SK-N-SH (cell line): ENCODE measurements around the gene SLCO2B1. TPM values are rescaled to one million over a fixed set of nuclear protein-coding genes. Genes with fewer than 3 reads are reported as not detected.

Source experiments
- CTCF ChIA-PET: fragments of 300-600, 350-600 bp; formaldehyde crosslinking; extraction: SDS; loops from one replicate; lab custom pipeline; 2021; lab: Yijun Ruan, JAX
- POLR2A ChIA-PET: fragments of 350-600 bp; sonication (Branson Sonifier 250); formaldehyde crosslinking; extraction: SDS; loops from one replicate; lab custom pipeline; 2020; ENCODE audit warnings: antibody characterized with exemption, inconsistent platforms; lab: Yijun Ruan, JAX
- DNase-seq: peaks from one replicate; pipeline ENCODE4 v3.0.0; 2012
- H2AFZ ChIP-seq: fragments of 200-600 bp; sonication (generic); 2 replicates; pipeline ENCODE4 v1.8.1; 2016; ENCODE audit warnings: antibody characterized with exemption, mild to moderate bottlenecking, low read depth
- H3F3A ChIP-seq: fragments of 200-600 bp; sonication (generic); replicated peaks from 2 replicates; pipeline ENCODE3; 2016; ENCODE audit warnings: antibody characterized with exemption, mild to moderate bottlenecking; ENCODE audit not compliant: insufficient read depth
- H3K27ac ChIP-seq, 2 experiments: fragments of 200-500 bp in 1 of 2; fragments of 200-600 bp in 1 of 2; sonication (Bioruptor generic) in 1 of 2; sonication (generic), shearing (Covaris generic) in 1 of 2; 2 replicates each; pipeline versions ENCODE4 v1.5.1 to v1.6.1; 2014 to 2016; ENCODE audit warnings: low read depth in 2 of 2, inconsistent platforms in 1 of 2, low read length in 1 of 2, mild to moderate bottlenecking in 1 of 2, mixed read lengths in 1 of 2
- H3K27me3 ChIP-seq: fragments of 200-600 bp; sonication (generic), shearing (Covaris generic); 2 replicates; pipeline ENCODE4 v1.6.1; 2016; ENCODE audit warnings: mixed run types; ENCODE audit not compliant: insufficient read depth
- H3K36me3 ChIP-seq, 2 experiments: fragments of 200-500 bp in 1 of 2; fragments of 200-600 bp in 1 of 2; sonication (Bioruptor generic) in 1 of 2; sonication (generic) in 1 of 2; replicated peaks in 1 of 2; 2 replicates each; pipeline versions ENCODE3 to v1.5.1; 2014 to 2016; ENCODE audit warnings: low read length in 1 of 2, mild to moderate bottlenecking in 1 of 2; ENCODE audit not compliant: insufficient read depth in 2 of 2, control insufficient read depth in 1 of 2
- H3K4me1 ChIP-seq, 2 experiments: fragments of 200-500 bp in 1 of 2; fragments of 200-600 bp in 1 of 2; sonication (Bioruptor generic) in 1 of 2; sonication (generic), shearing (Covaris generic) in 1 of 2; 2 replicates each; pipeline versions ENCODE4 v1.5.1 to v1.6.1; 2014 to 2016; ENCODE audit warnings: low read depth in 1 of 2, low read length in 1 of 2, mixed run types in 1 of 2; ENCODE audit not compliant: insufficient read depth in 2 of 2, control insufficient read depth in 1 of 2
- H3K4me2 ChIP-seq: fragments of 200-600 bp; sonication (generic), shearing (Covaris generic); 2 replicates; pipeline ENCODE4 v1.6.1; 2017; ENCODE audit warnings: mixed run types
- H3K4me3 ChIP-seq, 2 experiments: fragments of 200-500 bp in 1 of 2; fragments of 200-600 bp in 1 of 2; sonication (Bioruptor generic) in 1 of 2; sonication (generic), shearing (Covaris generic) in 1 of 2; 2 replicates each; pipeline versions ENCODE4 v1.5.1 to v1.8.1; 2014 to 2016; ENCODE audit warnings: low read depth in 2 of 2, inconsistent platforms in 1 of 2, low read length in 1 of 2, mild to moderate bottlenecking in 1 of 2, mixed read lengths in 1 of 2, moderate library complexity in 1 of 2
- H3K79me2 ChIP-seq: fragments of 200-600 bp; sonication (generic); 2 replicates; pipeline ENCODE4 v1.8.1; 2017; ENCODE audit warnings: mild to moderate bottlenecking; ENCODE audit not compliant: insufficient read depth
- H3K9ac ChIP-seq: fragments of 200-600 bp; sonication (generic); 2 replicates; pipeline ENCODE4 v1.6.1; 2017; ENCODE audit warnings: mixed run types
- H3K9me2 ChIP-seq: fragments of 200-600 bp; sonication (generic); 2 replicates; pipeline ENCODE4 v1.6.1; 2017; ENCODE audit warnings: mixed run types
- H3K9me3 ChIP-seq: fragments of 200-600 bp; sonication (generic); 2 replicates; pipeline ENCODE4 v1.6.1; 2017; ENCODE audit warnings: mixed run types, mild to moderate bottlenecking, moderate library complexity
- H4K20me1 ChIP-seq: fragments of 200-600 bp; sonication (generic); 2 replicates; pipeline ENCODE4 v1.6.1; 2017; ENCODE audit warnings: mild to moderate bottlenecking, mixed run types; ENCODE audit not compliant: insufficient read depth
- ELF1 ChIP-seq: IDR thresholded peaks from 2 replicates; pipeline ENCODE4 v1.4.0; 2012
- FOXJ3 ChIP-seq: sonication (generic); formaldehyde crosslinking; IDR thresholded peaks from 2 replicates; pipeline ENCODE4 v1.5.1; 2020; ENCODE audit warnings: mild to moderate bottlenecking, missing genetic modification reagents
- FOXM1 ChIP-seq: IDR thresholded peaks from 2 replicates; pipeline ENCODE4 v1.4.0; 2012; ENCODE audit warnings: low read depth, mild to moderate bottlenecking
- JUND ChIP-seq: IDR thresholded peaks from 2 replicates; pipeline ENCODE4 v1.4.0; 2012
- MEF2A ChIP-seq: IDR thresholded peaks from 2 replicates; pipeline ENCODE4 v1.4.0; 2012; ENCODE audit warnings: low read depth, borderline replicate concordance
- MXI1 ChIP-seq: IDR thresholded peaks from 2 replicates; pipeline ENCODE4 v1.6.1; 2012; ENCODE audit warnings: mild to moderate bottlenecking, low read depth, low read length, improper control_type of control experiment
- POLR2AphosphoS5 ChIP-seq: IDR thresholded peaks from 2 replicates; pipeline ENCODE4 v1.6.1; 2012; ENCODE audit warnings: low read depth, low read length
- RCOR1 ChIP-seq: fragments of 150-350 bp; IDR thresholded peaks from 2 replicates; pipeline ENCODE4 v1.6.1; 2017; ENCODE audit warnings: antibody characterized with exemption, low read length
- RXRA ChIP-seq: IDR thresholded peaks from 2 replicates; pipeline ENCODE4 v1.4.0; 2012; ENCODE audit warnings: low read depth, mild to moderate bottlenecking, borderline replicate concordance
- SMC3 ChIP-seq: IDR thresholded peaks from 2 replicates; pipeline ENCODE4 v1.6.1; 2012; ENCODE audit warnings: low read depth, low read length, improper control_type of control experiment
- TEAD4 ChIP-seq: IDR thresholded peaks from 2 replicates; pipeline ENCODE4 v1.4.0; 2012; ENCODE audit warnings: mild to moderate bottlenecking, borderline replicate concordance; ENCODE audit not compliant: insufficient read depth
- YY1 ChIP-seq: IDR thresholded peaks from 2 replicates; pipeline ENCODE4 v1.4.0; 2012; ENCODE audit warnings: low read depth, mild to moderate bottlenecking
- WGBS: methylation state at CpG from one replicate; pipeline ENCODE4 v1.1.6; 2017; ENCODE audit warnings: low lambda C conversion rate; 5-methylcytosine and 5-hydroxymethylcytosine counted together
- polyA plus RNA-seq, 3 experiments: library from polyadenylated mRNA; depleted of rRNA; stranded (reverse); fragments of >200 nt; gene quantifications; 2 replicates each; pipeline ENCODE4 v1.2.3, GENCODE V29; 2012
- TF ChIP-seq, protein P1 (sequence below): IDR thresholded peaks from 2 replicates; pipeline ENCODE4 v1.4.0; 2012; ENCODE audit warnings: low read depth, borderline replicate concordance
- TF ChIP-seq, protein P2 (sequence below): IDR thresholded peaks from 2 replicates; pipeline ENCODE4 v1.6.1; 2012; ENCODE audit warnings: mild to moderate bottlenecking, low read depth, low read length, moderate library complexity
- TF ChIP-seq, protein P3 (sequence below): fragments of 200-600 bp; sonication (generic); IDR thresholded peaks from 2 replicates; pipeline ENCODE4 v1.6.1; 2017; ENCODE audit warnings: antibody characterized with exemption, mild to moderate bottlenecking, moderate library complexity
- TF ChIP-seq, protein P4 (sequence below): IDR thresholded peaks from 2 replicates; pipeline ENCODE4 v1.4.0; 2012; ENCODE audit warnings: low read depth, borderline replicate concordance
- TF ChIP-seq, protein P5 (sequence below): IDR thresholded peaks from 2 replicates; pipeline ENCODE4; 2012

Gene SLCO2B1
- polyA plus RNA-seq, 1 of the 3 experiments (the other 2 are of a cell fraction): 0.18 TPM

DNA sequence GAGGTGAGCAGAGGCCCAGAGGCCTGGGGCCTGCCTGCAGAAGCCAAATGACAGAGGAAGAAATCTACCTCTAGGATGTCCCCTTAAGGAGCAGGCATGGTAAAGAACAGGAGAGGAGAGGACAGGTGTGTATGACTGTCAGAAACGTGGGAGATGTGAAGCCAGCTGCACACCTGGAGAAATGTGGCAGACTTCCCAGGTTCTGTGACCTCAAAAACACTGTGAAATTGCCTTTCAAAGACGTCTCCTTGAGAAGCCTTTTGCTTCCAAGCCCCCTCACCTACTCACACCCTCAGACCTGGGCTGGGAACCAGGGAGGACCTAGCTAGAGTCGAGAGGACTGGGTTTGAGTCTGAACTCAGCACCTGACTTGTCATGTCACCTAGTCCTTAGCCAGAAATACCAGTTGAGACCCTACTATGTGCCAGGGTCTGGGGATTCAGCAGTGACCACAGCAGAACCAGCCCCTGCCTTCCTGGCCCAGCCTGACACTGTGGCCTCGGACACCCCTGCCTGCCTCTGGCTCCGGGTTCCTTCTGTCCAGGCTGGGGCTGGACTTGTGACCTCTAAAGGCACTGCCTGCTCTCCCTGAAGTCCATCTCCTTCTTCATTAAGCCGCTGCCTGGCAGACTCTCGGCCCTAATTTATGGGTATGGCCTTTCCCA, 95.2 kb downstream of the SLCO2B1 start:
- Histone ChIP-seq H3K27ac (no peak overlapping the region), H3K9me2 (no peaks in the 10 kb centered on the region), H3K4me1 (peaks cover 0 to 5% of the 10 kb centered on the region in 2 experiments; a peak in 1 of 4 replicates)
- TF ChIP-seq TEAD4 (no peak), SMC3 (no peak), YY1 (no peak), FOXJ3 (CRISPR knock-in tag) (no peak), FOXM1 (no peak), ELF1 (no peak), JUND (no peak), MEF2A (no peak), POLR2AphosphoS5 (no peak), RXRA (no peak), RCOR1 (no peak), MXI1 (no peak)
- TF ChIP-seq, protein P1, sequence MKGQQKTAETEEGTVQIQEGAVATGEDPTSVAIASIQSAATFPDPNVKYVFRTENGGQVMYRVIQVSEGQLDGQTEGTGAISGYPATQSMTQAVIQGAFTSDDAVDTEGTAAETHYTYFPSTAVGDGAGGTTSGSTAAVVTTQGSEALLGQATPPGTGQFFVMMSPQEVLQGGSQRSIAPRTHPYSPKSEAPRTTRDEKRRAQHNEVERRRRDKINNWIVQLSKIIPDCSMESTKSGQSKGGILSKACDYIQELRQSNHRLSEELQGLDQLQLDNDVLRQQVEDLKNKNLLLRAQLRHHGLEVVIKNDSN: no peak
- TF ChIP-seq, protein P2, sequence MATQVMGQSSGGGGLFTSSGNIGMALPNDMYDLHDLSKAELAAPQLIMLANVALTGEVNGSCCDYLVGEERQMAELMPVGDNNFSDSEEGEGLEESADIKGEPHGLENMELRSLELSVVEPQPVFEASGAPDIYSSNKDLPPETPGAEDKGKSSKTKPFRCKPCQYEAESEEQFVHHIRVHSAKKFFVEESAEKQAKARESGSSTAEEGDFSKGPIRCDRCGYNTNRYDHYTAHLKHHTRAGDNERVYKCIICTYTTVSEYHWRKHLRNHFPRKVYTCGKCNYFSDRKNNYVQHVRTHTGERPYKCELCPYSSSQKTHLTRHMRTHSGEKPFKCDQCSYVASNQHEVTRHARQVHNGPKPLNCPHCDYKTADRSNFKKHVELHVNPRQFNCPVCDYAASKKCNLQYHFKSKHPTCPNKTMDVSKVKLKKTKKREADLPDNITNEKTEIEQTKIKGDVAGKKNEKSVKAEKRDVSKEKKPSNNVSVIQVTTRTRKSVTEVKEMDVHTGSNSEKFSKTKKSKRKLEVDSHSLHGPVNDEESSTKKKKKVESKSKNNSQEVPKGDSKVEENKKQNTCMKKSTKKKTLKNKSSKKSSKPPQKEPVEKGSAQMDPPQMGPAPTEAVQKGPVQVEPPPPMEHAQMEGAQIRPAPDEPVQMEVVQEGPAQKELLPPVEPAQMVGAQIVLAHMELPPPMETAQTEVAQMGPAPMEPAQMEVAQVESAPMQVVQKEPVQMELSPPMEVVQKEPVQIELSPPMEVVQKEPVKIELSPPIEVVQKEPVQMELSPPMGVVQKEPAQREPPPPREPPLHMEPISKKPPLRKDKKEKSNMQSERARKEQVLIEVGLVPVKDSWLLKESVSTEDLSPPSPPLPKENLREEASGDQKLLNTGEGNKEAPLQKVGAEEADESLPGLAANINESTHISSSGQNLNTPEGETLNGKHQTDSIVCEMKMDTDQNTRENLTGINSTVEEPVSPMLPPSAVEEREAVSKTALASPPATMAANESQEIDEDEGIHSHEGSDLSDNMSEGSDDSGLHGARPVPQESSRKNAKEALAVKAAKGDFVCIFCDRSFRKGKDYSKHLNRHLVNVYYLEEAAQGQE: no peak
- TF ChIP-seq, protein P3, sequence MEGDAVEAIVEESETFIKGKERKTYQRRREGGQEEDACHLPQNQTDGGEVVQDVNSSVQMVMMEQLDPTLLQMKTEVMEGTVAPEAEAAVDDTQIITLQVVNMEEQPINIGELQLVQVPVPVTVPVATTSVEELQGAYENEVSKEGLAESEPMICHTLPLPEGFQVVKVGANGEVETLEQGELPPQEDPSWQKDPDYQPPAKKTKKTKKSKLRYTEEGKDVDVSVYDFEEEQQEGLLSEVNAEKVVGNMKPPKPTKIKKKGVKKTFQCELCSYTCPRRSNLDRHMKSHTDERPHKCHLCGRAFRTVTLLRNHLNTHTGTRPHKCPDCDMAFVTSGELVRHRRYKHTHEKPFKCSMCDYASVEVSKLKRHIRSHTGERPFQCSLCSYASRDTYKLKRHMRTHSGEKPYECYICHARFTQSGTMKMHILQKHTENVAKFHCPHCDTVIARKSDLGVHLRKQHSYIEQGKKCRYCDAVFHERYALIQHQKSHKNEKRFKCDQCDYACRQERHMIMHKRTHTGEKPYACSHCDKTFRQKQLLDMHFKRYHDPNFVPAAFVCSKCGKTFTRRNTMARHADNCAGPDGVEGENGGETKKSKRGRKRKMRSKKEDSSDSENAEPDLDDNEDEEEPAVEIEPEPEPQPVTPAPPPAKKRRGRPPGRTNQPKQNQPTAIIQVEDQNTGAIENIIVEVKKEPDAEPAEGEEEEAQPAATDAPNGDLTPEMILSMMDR: no peak
- TF ChIP-seq, protein P4, sequence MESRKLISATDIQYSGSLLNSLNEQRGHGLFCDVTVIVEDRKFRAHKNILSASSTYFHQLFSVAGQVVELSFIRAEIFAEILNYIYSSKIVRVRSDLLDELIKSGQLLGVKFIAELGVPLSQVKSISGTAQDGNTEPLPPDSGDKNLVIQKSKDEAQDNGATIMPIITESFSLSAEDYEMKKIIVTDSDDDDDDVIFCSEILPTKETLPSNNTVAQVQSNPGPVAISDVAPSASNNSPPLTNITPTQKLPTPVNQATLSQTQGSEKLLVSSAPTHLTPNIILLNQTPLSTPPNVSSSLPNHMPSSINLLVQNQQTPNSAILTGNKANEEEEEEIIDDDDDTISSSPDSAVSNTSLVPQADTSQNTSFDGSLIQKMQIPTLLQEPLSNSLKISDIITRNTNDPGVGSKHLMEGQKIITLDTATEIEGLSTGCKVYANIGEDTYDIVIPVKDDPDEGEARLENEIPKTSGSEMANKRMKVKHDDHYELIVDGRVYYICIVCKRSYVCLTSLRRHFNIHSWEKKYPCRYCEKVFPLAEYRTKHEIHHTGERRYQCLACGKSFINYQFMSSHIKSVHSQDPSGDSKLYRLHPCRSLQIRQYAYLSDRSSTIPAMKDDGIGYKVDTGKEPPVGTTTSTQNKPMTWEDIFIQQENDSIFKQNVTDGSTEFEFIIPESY: no peak
- TF ChIP-seq, protein P5, sequence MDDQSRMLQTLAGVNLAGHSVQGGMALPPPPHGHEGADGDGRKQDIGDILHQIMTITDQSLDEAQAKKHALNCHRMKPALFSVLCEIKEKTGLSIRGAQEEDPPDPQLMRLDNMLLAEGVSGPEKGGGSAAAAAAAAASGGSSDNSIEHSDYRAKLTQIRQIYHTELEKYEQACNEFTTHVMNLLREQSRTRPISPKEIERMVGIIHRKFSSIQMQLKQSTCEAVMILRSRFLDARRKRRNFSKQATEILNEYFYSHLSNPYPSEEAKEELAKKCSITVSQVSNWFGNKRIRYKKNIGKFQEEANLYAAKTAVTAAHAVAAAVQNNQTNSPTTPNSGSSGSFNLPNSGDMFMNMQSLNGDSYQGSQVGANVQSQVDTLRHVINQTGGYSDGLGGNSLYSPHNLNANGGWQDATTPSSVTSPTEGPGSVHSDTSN: no peak
- TF ChIP-seq, all 33 proteins: peak for 0
- no peak overlapping the region for H2AFZ ChIP-seq
- no peak overlapping the region for H3K9ac ChIP-seq
- H3K79me2 ChIP-seq: no peaks in the 10 kb centered on the region
- peaks cover 35% of the 10 kb centered on the region for H3K27me3 ChIP-seq
- no peaks in the 10 kb centered on the region for H3F3A ChIP-seq
- CTCF ChIA-PET: interaction anchor here (1.2 to 17.5 kb wide), 7 partner anchors 26 to 544 kb away, joined by 3 to 1115 read pairs (median 113); partner anchors contain the start of gene SLCO2B1
- DNase-seq: peak; percentile 4
- no peaks in the 10 kb centered on the region for H4K20me1 ChIP-seq
- H3K36me3 ChIP-seq: no peaks in the 10 kb centered on the region
- no peak overlapping the region for H3K4me2 ChIP-seq
- POLR2A ChIA-PET: no interaction called here
- no peak overlapping the region for H3K4me3 ChIP-seq
- 21% methylated on average over 4 of the region's 7 CpGs for WGBS
- no peaks in the 10 kb centered on the region for H3K9me3 ChIP-seq
